NCI-H774 (cell line): Measurements from ENCODE around the gene QPCTL.
"Not testable (repeated sequence)": the region's sequence is repeated elsewhere in the genome, so short reads cannot be mapped to it uniquely, and the experiment has no call there.

Source experiments
- DNase-seq: peaks from one replicate; lab custom pipeline; 2025; lab: John Stamatoyannopoulos, UW

Gene QPCTL

DNA sequence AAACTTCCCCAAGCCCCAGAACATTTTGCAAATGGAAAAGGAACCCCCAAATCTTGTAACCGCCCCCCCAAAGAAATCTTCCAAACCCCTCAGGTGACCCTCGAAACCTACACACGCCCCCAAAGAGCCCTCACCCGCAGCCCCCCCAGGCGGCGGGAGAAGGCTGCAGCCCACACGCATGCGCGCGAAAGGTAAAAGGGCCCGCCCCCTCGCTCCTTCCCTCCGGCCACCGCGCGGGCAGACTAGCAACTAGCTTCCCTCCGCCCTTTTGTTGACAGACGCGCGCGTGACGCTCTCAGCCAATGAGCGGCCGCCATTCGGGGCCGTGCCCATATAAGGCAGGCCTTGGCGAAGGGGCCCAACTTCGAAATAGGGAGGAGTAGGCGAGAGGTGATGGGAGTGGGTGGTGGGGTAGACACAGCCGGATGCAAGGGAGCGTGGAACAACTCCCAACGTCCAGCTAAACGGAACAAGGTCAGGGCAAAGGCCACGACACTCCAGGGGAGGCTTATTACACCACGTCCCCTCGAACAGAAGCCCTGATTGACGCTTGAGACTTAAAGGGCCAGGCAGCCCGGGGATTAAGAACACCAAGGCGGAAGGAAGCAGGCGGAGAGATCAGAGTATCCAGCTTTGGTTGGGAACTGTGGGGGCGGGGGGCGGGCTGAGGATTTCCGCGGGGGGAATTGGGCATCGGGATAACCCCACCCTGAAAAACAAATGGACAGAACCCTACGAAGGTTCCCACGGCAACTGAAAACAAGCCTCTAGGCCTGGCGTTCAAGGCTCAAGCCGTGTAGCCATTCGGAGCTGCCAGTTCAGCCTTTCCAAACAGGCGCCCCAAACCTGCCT, 24.9 kb downstream of the QPCTL start:
- peak; percentile 97 for DNase-seq

DNA sequence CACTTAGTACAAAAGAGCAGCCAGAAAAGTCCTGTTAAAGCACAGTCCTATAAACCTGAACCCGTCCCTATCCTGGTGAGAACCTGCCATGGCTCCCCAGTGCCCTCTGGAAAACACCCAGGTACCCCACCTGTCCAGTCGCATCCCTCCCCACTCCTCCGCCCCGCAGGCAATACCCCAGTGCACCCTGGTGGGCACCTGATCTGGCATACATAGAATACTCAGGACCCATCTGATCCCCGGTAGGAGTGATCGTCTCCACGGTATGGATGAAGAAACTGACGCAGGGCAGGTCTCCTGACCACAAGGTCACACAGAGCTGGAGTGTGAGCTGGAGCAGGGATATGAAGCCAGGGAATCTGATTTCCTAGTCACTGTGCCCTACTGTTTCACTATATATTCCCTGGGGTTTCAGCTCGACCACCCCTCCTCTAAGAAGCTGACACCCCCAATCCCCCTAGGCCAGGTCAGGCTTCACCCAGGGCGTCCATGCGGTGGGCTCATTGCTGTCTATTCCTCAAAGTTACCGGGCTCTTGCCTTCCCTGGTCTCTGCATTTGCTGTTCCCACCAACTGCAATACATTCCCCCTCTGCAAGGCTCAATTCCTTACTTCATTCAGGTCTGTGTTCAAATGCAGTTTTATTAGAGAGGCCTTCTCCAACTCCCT, 25.7 kb downstream of the QPCTL start:
- no peak for DNase-seq

DNA sequence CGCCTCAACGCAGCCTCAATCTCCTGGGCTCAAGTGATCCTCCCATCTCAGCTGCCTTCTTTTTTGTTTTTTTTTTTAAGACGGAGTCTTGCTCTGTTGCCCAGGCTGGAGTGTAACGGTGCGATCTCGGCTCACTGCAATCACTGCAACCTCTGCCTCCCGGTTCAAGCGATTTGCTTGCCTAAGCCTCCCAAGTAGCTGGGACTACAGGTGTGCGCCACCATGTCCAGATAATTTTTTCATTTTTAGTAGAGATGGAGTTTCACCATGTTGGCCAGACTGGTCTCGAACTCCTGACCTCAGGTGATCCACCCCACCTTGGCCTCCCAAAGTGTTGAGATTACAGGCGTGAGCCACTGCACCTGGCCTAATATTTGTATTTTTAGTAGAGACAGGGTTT, 27.6 kb downstream of the QPCTL start:
- not testable (repeated sequence) for DNase-seq

DNA sequence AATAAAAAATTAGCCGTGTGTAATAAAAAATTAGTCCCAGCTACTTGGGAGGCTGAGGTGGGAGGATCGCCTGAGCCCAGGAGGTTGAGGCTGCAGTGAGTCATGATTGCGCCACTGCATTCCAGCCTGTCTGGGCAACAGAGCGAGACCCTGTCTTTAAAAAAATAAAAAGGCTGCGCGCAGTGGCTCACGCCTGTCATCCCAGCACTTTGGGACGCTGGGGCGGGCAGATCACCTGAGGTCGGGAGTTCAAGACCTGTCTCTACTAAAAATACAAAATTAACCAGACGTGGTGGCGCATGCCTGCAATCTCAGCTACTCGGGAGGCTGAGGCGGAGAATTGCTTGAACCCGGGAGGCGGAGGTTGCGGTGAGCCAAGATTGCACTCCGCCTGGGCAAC, 36.2 kb downstream of the QPCTL start:
- not testable (repeated sequence) for DNase-seq

DNA sequence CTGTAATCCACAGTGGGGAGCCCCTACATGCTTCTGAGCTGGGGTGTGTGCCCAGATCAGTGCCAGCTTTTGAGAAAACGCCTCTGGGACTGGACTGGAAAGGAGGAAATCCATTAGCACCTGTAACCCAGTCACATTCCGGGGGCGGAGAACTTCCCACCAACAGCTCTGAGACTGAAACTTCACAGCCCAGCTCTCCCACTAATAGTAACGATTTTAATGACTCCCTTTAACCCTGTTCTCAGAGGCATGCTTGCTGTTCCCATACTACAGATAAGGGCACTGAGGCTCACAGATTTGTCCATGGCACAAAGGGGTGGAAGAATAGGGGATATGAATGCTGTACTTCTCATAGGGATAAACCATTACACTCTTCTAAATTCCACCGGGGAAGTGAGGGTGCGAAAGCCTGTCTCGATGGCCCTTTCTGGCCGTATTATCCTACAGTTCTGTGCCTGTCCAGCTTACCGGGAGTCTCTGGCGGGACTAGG, 37.4 kb downstream of the QPCTL start:
- DNase-seq: no peak

DNA sequence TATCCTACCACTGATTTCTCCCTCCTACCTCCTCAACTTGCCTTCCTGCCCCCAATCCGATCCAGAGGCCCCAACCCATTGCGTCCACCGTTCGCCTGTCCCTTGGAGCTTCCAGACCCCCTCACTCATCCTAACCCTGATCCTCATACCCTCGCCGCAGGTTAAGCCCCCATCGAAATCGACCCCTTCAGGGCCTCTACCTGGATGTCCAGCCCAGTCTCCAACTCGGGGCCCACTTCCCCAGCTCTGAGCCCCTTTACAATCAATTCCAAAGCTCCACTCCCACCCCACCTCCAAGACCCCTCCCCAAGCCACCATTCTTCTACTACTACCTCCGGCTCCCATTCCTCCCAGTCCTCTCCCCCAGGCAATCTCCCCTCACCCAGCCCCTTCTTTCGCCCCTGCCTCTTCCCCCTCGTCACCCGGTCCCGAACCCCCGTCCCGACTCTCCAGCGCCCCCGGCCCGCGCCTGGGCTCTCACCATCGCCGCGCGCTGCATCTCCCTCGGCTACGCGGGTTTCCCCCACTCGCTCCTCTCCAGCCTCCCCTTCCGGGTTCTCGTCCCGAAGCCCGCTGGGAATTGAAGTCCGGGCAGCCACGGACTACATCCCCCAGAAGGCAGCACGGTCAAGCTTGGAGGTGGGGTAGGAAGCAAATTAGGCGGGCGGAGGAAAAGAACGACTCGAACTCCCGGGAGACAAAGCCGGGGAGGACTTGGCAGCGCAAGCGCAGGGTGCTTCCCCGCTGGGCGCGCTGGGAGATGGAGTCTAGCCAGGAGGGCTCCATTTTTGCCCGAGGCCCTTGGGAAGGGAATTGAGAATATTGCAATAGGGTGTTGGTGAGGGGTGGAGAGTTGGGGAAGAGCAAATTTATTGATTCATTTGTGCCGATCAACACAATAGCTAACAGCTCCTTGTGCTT, 38.2 kb downstream of the QPCTL start, which contains the start of gene FBXO46:
FBXO46 (minus strand) TSS at position 529 of the 921 bp plus-strand sequence. CDS start 17,401 bp downstream, outside the sequence.
- peak; percentile 99 for DNase-seq

DNA sequence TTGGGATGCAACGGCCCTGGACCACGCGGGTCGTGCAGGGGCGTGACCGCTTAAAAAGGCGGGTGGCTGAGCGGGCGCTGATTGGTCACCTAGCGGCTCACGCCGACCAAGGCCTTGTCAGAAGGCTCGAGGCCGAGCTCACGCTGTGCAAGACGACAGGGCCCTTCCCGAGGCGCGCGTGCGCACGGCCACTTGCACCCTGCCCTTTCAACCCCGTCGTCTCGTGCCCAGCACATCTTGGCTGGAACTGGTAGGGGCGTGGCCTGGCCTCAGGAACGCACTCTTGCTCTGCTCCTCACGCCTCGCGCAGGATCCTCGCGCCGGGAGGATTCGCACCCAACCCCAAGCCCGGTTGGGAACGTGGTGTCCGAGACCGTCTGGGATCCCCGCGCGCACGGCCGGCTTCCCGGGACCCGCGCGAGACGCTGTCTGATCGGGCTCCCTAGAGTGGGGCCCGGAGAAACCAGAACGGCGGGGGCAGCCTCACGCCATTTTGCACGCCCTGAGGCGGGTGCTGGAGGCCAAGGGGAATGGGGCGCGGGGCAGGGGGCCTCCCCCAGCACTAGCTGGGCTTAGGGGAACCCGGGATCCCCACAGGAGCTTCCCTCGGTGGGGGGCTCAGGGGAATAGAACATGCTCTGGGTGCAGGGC, 40.8 kb downstream of the QPCTL start, which contains the start of gene MEIOSIN:
MEIOSIN (plus strand) TSS at position 280 of the 651 bp plus-strand sequence. CDS start 1,938 bp downstream, outside the sequence.
- no peak for DNase-seq

DNA sequence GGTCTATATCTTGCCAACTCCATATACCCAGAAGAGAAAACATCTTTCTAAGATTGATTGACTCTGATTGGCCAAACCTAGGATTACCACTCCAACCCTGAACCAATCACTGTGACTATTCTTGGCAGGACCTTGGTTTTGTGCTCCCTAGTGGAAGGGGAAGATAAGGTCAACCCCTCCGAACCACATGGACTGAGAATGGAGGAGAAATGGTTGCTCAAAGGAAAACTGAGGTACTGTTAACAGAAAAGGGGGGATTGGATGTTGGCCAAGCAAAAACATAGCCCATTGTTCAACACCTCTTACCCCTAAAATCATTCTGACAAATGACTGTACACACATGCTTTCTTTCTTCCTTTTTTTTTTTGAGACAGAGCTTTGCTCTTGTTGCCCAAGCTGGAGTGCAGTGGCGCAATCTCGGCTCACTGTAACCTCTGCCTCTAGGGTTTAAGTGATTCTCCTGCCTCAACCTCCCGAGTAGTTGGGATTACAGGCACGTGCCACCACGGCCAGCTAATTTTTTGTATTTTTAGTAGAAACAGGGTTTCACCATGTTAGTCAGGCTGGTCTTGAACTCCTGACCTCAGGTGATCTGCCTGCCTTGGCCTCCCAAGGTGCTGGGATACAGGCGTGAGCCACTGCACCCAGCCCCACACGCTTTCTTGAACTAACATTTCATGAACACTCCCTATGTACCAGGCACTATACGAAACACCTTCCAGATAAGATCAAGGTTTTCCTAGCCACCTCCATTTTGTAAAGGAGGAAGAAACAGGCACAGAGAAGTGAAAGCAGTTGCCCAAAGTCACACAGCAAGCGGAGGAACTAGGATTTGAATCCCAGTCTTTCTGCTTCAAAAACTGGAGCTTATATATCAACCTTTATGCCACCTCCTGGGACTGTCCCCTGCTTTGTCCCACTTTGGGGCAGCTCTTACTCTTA, 47.3 kb downstream of the QPCTL start:
- no peak for DNase-seq

DNA sequence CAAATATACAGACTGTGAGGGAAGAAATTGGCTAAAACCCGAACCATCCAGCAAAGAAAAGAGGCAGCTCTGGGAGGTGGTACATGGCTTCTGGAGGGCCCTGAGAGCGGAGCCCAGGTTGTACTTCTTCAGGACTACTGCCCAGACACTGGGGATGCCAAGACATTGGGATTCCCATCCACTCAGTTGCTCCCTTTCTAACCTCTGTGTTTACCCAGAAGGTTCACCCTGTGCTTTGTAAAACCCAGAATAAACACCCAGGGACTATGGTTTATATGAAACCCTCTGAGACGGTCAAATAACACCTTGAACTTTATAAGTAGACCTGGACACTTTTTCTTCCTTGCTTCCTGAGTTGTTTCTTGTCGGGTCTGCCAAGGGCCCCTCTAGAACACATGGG, 50.5 kb downstream of the QPCTL start:
- no peak for DNase-seq

DNA sequence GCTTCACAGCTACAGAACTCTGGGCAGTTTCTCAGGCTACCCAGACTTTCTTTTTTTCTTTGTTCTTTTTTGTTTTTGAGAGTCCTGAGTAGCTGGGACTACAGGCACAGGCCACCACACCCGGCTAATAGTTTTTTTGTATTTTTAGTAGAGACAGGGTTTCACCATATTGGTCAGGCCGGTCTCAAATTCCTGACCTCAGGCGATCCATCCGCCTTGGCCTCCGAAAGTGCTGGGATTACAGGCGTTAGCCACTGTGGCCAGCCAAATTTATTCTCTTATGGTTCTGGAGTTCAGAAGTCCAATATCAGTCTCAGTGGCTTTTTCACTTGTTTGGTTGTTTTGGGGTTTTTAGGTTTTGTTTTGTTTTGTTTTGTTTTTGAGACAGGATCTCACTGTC, 53.1 kb downstream of the QPCTL start:
- no peak for DNase-seq

DNA sequence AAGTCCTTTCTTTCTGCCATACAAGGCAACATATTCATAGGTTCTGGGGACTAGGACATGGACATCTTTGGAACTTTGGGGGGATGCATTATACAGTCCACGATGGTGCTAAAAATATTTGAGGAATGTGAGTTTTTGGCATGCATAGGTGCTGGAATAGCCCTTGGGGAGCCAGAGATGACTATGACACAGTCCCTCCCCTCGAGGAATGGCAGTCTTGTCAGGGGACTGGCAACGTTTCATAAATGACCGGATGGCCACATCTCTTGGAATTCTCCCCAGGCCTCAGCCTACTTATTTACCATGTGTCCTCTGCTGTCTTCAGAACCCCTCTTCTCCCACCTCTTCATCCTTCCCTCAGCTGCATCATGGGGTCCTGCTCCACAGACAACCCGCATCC, 54.4 kb downstream of the QPCTL start:
- DNase-seq: no peak

DNA sequence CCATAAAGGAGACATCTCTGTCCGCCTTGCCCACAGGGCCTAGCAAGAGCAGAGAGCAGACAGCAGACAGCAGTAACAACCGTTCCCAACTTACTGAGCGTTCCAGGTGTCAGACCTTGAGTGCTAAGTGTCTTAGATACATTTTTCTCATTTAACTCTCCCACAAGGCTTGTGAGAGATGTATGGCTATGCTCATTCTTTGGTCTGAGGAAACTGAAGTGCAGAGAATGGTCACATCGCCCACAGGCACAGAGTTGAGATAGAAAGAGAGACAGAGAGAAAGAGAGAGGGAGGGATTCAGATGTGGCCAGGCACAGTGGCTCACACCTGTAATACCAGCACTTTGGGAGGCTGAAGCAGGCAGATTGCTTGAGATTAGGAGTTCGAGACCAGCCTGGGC, 55.0 kb downstream of the QPCTL start:
- DNase-seq: no peak

DNA sequence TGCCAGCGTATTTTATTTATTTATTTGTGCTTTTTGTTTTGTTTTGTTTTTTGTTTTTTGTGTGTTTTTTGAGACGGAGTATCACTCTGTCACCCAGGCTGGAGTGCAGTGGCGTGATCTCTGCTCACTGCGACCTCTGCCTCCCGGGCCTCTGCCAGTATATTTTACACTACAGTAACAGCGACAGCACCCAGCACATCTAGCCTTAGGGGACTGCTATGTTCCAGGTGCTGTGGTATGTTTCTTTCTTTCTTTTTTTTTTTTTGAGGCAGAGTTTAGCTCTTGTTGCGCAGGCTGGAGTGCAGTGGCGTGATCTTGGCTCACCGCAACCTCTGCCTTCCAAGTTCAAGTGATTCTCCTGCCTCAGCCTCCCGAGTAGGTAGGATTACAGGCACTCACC, 59.0 kb downstream of the QPCTL start:
- DNase-seq: not testable (repeated sequence)

DNA sequence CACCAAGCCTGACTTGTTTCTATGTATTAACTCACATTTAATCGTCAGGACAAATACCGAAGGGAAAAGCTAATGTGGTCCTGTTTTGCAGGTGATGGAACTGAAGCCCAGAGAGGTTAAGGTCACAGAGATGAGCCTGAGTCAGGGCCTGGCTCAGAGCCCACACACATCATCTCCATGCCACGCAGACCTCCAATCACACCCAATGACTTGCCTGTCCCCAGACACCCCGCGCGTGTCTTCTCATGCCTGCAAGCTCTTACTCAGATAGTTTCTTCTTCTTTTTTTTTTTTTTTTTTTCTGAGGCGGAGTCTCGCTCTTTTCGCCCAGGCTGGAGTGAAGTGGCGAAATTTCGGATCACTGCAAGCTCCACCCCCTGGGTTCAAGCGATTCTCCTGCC, 60.2 kb downstream of the QPCTL start:
- no peak for DNase-seq

DNA sequence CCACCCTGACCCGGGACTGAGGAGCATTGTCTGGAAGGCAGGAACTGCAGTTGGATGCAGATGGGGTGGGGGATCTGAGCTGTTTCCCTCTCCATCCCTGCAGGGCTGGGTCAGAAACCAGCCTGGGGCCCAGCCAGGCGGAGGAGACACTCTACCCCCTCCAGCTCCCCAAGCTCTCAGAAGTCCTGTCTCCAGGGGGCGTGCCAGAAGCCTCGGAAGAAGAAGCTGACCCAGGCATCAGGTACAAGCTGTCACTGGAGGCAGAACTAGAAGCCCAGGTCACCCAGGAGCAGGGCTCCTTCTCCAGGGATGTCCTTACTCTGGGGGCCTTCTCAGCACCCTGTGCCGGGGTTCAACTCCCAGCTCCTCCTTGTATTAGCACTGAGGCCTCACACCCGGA, 61.1 kb downstream of the QPCTL start:
- DNase-seq: no peak
